GM19438 (cell line): Measurements from ENCODE around the gene CDPF1.
"Not testable (repeated sequence)": the region's sequence is repeated elsewhere in the genome, so short reads cannot be mapped to it uniquely, and the experiment has no call there.

Source experiments
- ATAC-seq: cut with Tn5 transposase; IDR thresholded peaks from one replicate; pipeline ENCODE4 v1.9.1; 2021; ENCODE audit warnings: low read depth; ENCODE audit not compliant: unreplicated experiment

The CDPF1 gene

GRCh38 chr22:46286006-46286405 is 35.9 kb upstream of the CDPF1 start:
- ATAC-seq = no peak

GRCh38 chr22:46281866-46282678 is 32.0 kb upstream of the CDPF1 start:
- ATAC-seq = no peak

GRCh38 chr22:46280999-46281623 is 31.0 kb upstream of the CDPF1 start:
- ATAC-seq = no peak

- no peak for ATAC-seq
Observed at GRCh38 chr22:46280063-46280817, 30.1 kb upstream of the CDPF1 start.

GRCh38 chr22:46278656-46279645 is 28.9 kb upstream of the CDPF1 start:
- no peak for ATAC-seq

- ATAC-seq = no peak
Observed at GRCh38 chr22:46276563-46276962, 26.5 kb upstream of the CDPF1 start.

- ATAC-seq = no peak
Observed at GRCh38 chr22:46275455-46276122, 25.5 kb upstream of the CDPF1 start.

GRCh38 chr22:46274381-46274780 is 24.3 kb upstream of the CDPF1 start:
- no peak for ATAC-seq

GRCh38 chr22:46273432-46274148 is 23.5 kb upstream of the CDPF1 start:
- no peak for ATAC-seq

- no peak for ATAC-seq
Observed at GRCh38 chr22:46272762-46273431, 22.8 kb upstream of the CDPF1 start.

- ATAC-seq = no peak
Observed at GRCh38 chr22:46272196-46272595, 22.1 kb upstream of the CDPF1 start.

- no peak for ATAC-seq
Observed at GRCh38 chr22:46269564-46269963, 19.5 kb upstream of the CDPF1 start.

- ATAC-seq = no peak
Observed at GRCh38 chr22:46267431-46268279, 17.6 kb upstream of the CDPF1 start, which contains the start of gene TTC38. TTC38 (plus strand) TSS chr22:46268008; CDS start chr22:46268040, 32 bp downstream.

- ATAC-seq = not testable (repeated sequence)
Observed at GRCh38 chr22:46265627-46266026, 15.5 kb upstream of the CDPF1 start.

GRCh38 chr22:46264520-46264919 is 14.4 kb upstream of the CDPF1 start:
- not testable (repeated sequence) for ATAC-seq

GRCh38 chr22:46263216-46263590 is 13.1 kb upstream of the CDPF1 start, which contains the start of gene PKDREJ:
PKDREJ (minus strand) TSS chr22:46263343; CDS start chr22:46263322, 21 bp downstream.
- no peak for ATAC-seq

- no peak for ATAC-seq
Observed at GRCh38 chr22:46262449-46263215, 12.5 kb upstream of the CDPF1 start.
